HCT116 (cell line): ENCODE results near the gene SSH2. TPM values are rescaled to one million over a fixed set of nuclear protein-coding genes. Genes with fewer than 3 reads are reported as not detected.

ENCODE experiments used
- ATAC-seq: fragments of 200-7000 bp; cut with Tn5 transposase; 2 replicates; pipeline ENCODE4 v1.9.1; 2020; ENCODE audit warnings: mild to moderate bottlenecking, moderate library complexity
- BruUV-seq: library from RNA; stranded (reverse); fragments of 400-500 nt; replicated peaks from 2 replicates; lab custom pipeline; 2021; lab: Mats Ljungman, UMichigan
- CTCF ChIA-PET: fragments of 300-600 bp; sonication (Branson Sonifier 250); formaldehyde crosslinking; loops from one replicate; lab custom pipeline; 2021; ENCODE audit warnings: antibody characterized with exemption; lab: Charles Lee
- POLR2A ChIA-PET: fragments of 300-600, 350-600 bp; sonication (Branson Sonifier 250); formaldehyde crosslinking; loops from one replicate; lab custom pipeline; 2021; ENCODE audit warnings: antibody characterized with exemption; lab: Charles Lee
- RAD21 ChIA-PET, 2 experiments: fragments of 300-600 bp; sonication (Branson Sonifier 250); formaldehyde crosslinking; loops; one replicate each; lab custom pipeline; 2023; ENCODE audit warnings: low total read pairs in 2 of 2; ENCODE audit not compliant: uncharacterized antibody in 2 of 2, unreplicated experiment in 2 of 2, low non-redundant PET in 1 of 2; lab: Charles Lee
- DNase-seq: peaks from one replicate; pipeline ENCODE4 v3.0.0-alpha.2; 2010; ENCODE audit warnings: low read depth, low spot score
- H2AFZ ChIP-seq: fragments of 200-600 bp; shearing (Covaris generic), sonication (generic); 2 replicates; pipeline ENCODE4 v1.6.1; 2017; ENCODE audit warnings: low read depth, mixed run types, mixed read lengths, antibody characterized with exemption, low read length; ENCODE audit not compliant: poor library complexity, severe bottlenecking
- H3K27ac ChIP-seq: 2 replicates; pipeline ENCODE4 v1.5.1; 2012; ENCODE audit warnings: low read depth, low read length
- H3K27me3 ChIP-seq: fragments of 200-600 bp; sonication (generic); 2 replicates; pipeline ENCODE4 v1.6.1; 2016; ENCODE audit warnings: mixed run types, low read length, mixed read lengths; ENCODE audit not compliant: insufficient read depth
- H3K36me3 ChIP-seq, 2 experiments: fragments of 200-500 bp in 1 of 2; fragments of 200-600 bp in 1 of 2; sonication (Bioruptor generic) in 1 of 2; sonication (generic) in 1 of 2; 2 replicates each; pipeline versions ENCODE4 v1.5.1 to v1.6.1; 2014 to 2016; ENCODE audit warnings: low read length in 2 of 2, inconsistent platforms in 1 of 2, mixed read lengths in 1 of 2, mixed run types in 1 of 2; ENCODE audit not compliant: insufficient read depth in 2 of 2, control insufficient read depth in 1 of 2
- H3K4me1 ChIP-seq, 2 experiments: fragments of 200-600 bp in 1 of 2; sonication (generic) in 1 of 2; 2 replicates each; pipeline versions ENCODE4 v1.5.1 to v1.6.1; 2012 to 2017; ENCODE audit warnings: low read length in 2 of 2, inconsistent platforms in 1 of 2, mild to moderate bottlenecking in 1 of 2, mixed read lengths in 1 of 2, mixed run types in 1 of 2, moderate library complexity in 1 of 2; ENCODE audit not compliant: insufficient read depth in 2 of 2, control insufficient read depth in 1 of 2
- H3K4me2 ChIP-seq: fragments of 200-600 bp; sonication (generic); 2 replicates; pipeline ENCODE4 v1.6.1; 2017; ENCODE audit warnings: mixed run types, low read length, mixed read lengths
- H3K4me3 ChIP-seq, 2 experiments: fragments of 200-600 bp in 1 of 2; sonication (generic) in 1 of 2; replicated peaks in 1 of 2; 2 replicates each; pipeline ENCODE4 v1.5.1; 2011 to 2016; ENCODE audit warnings: low read length in 2 of 2, control low read depth in 1 of 2, low read depth in 1 of 2, mild to moderate bottlenecking in 1 of 2, mixed read lengths in 1 of 2, mixed run types in 1 of 2
- H3K79me2 ChIP-seq: fragments of 200-600 bp; sonication (generic); 2 replicates; pipeline ENCODE4 v1.6.1; 2017; ENCODE audit warnings: mild to moderate bottlenecking, mixed run types, low read length, moderate library complexity, mixed read lengths; ENCODE audit not compliant: insufficient read depth
- H3K9ac ChIP-seq: fragments of 200-600 bp; sonication (generic); 2 replicates; pipeline ENCODE4 v1.6.1; 2016; ENCODE audit warnings: low read length, mixed read lengths
- H3K9me2 ChIP-seq: fragments of 200-600 bp; sonication (generic), shearing (Covaris generic); 2 replicates; pipeline ENCODE4 v1.6.1; 2017; ENCODE audit warnings: mixed run types, mild to moderate bottlenecking, moderate library complexity; ENCODE audit not compliant: insufficient read depth
- H3K9me3 ChIP-seq, 2 experiments: fragments of 200-500 bp in 1 of 2; fragments of 200-600 bp in 1 of 2; sonication (Bioruptor generic) in 1 of 2; sonication (generic) in 1 of 2; 2 replicates each; pipeline ENCODE4 v1.6.1; 2014 to 2017; ENCODE audit warnings: low read length in 2 of 2, mixed read lengths in 2 of 2, inconsistent platforms in 1 of 2, low read depth in 1 of 2, mild to moderate bottlenecking in 1 of 2, mixed run types in 1 of 2, moderate library complexity in 1 of 2; ENCODE audit not compliant: control insufficient read depth in 1 of 2, insufficient read depth in 1 of 2
- H4K20me1 ChIP-seq: fragments of 200-600 bp; sonication (generic), shearing (Covaris generic); 2 replicates; pipeline ENCODE4 v1.6.1; 2017; ENCODE audit warnings: mixed run types, mild to moderate bottlenecking, moderate library complexity; ENCODE audit not compliant: insufficient read depth
- CBX3 ChIP-seq: IDR thresholded peaks from 2 replicates; pipeline ENCODE4 v1.6.1; 2012; ENCODE audit warnings: low read depth
- EGR1 ChIP-seq: IDR thresholded peaks from 2 replicates; pipeline ENCODE4 v1.6.1; 2012; ENCODE audit warnings: low read depth
- ELF1 ChIP-seq: IDR thresholded peaks from 2 replicates; pipeline ENCODE4 v1.6.1; 2012; ENCODE audit warnings: low read depth, borderline replicate concordance
- EZH2 ChIP-seq: fragments of 200-600 bp; sonication (generic); IDR thresholded peaks from 2 replicates; pipeline ENCODE4 v1.6.1; 2017; ENCODE audit warnings: antibody characterized with exemption, mixed run types
- EZH2phosphoT487 ChIP-seq: fragments of 200-600 bp; IDR thresholded peaks from 2 replicates; pipeline ENCODE4 v1.6.1; 2018; ENCODE audit warnings: antibody characterized with exemption, borderline replicate concordance
- FOSL1 ChIP-seq: IDR thresholded peaks from 2 replicates; pipeline ENCODE4 v1.6.1; 2012; ENCODE audit warnings: low read depth
- POLR2AphosphoS5 ChIP-seq: IDR thresholded peaks from 2 replicates; pipeline ENCODE4 v1.6.1; 2011; ENCODE audit warnings: mild to moderate bottlenecking, low read depth, low read length, moderate library complexity
- RAD21 ChIP-seq: IDR thresholded peaks from 2 replicates; pipeline ENCODE4 v1.6.1; 2012; ENCODE audit warnings: low read depth, mild to moderate bottlenecking
- SP1 ChIP-seq: IDR thresholded peaks from 2 replicates; pipeline ENCODE4 v1.6.1; 2012; ENCODE audit warnings: low read depth
- ZBTB33 ChIP-seq: IDR thresholded peaks from 2 replicates; pipeline ENCODE4 v1.6.1; 2011; ENCODE audit warnings: mild to moderate bottlenecking, low read length, moderate library complexity; ENCODE audit not compliant: insufficient replicate concordance; ENCODE audit errors: extremely low read depth
- ZFX ChIP-seq: fragments of 450-650 bp; IDR thresholded peaks from 2 replicates; pipeline ENCODE4 v1.6.1; 2017
- intact Hi-C: fragments of 100-400 bp; cut with micrococcal nuclease; formaldehyde crosslinking; loops from 2 replicates; pipeline ENCODE4 v1.10.0; 2022
- total RNA-seq: library from RNA; stranded (reverse); gene quantifications from one replicate; pipeline ENCODE4 v1.2.1, GENCODE V29; 2021; ENCODE audit not compliant: unreplicated experiment

The SSH2 gene
- total RNA-seq, 1 experiment from 2014 or later, result 17.0 TPM

- no peaks in the 10 kb centered on the region for H3K9me3 ChIP-seq
- H3K9me2 ChIP-seq, result no peaks in the 10 kb centered on the region
- CTCF ChIA-PET, result no interaction called here
- no peaks in the 10 kb centered on the region for H3K36me3 ChIP-seq
- no peaks in the 10 kb centered on the region for H3K27me3 ChIP-seq
- peaks cover 25% of the 10 kb centered on the region for H3K79me2 ChIP-seq
- no peak overlapping the region for H3K4me3 ChIP-seq
- H3K27ac ChIP-seq, result no peak overlapping the region
- DNase-seq (no peak), ATAC-seq (no peak)
- no TSS peak for BruUV-seq
- H3K4me2 ChIP-seq, result no peak overlapping the region
- no peaks in the 10 kb centered on the region for H3K4me1 ChIP-seq
- no peak overlapping the region for H3K9ac ChIP-seq
- no peak for TF ChIP-seq ZBTB33
- TF ChIP-seq RAD21, result no peak
- no peak for TF ChIP-seq EZH2phosphoT487
- TF ChIP-seq EGR1, result no peak
- TF ChIP-seq POLR2AphosphoS5, result no peak
- no peak for TF ChIP-seq EZH2
- TF ChIP-seq CBX3, result no peak
- TF ChIP-seq ELF1, result no peak
- TF ChIP-seq SP1, result no peak
- no peak for TF ChIP-seq FOSL1
- no peak for TF ChIP-seq ZFX
- no peaks in the 10 kb centered on the region for H4K20me1 ChIP-seq
- POLR2A ChIA-PET, result no interaction called here
- no peak overlapping the region for H2AFZ ChIP-seq
- RAD21 ChIA-PET, result no interaction called here
- intact Hi-C loops, result no loop called here
Observed at GRCh38 chr17:29603109-29603674, 326.8 kb downstream of the SSH2 start.
